A549 (cell line): Measurements from ENCODE around the gene DBH.

ENCODE experiments used
- BHLHE40 ChIP-seq: IDR thresholded peaks from 2 replicates; pipeline ENCODE4 v1.6.1; 2012; ENCODE audit warnings: low read depth, low read length, inconsistent platforms
- CHD2 ChIP-seq: fragments of 150-350 bp; IDR thresholded peaks from 2 replicates; pipeline ENCODE4 v1.6.1; 2014; ENCODE audit warnings: low read length; ENCODE audit not compliant: partially characterized antibody
- ESRRA ChIP-seq: fragments of 150-350 bp; IDR thresholded peaks from 2 replicates; pipeline ENCODE4 v1.6.1; 2014; ENCODE audit warnings: mild to moderate bottlenecking, low read length, borderline replicate concordance
- HDAC2 ChIP-seq: fragments of 200-600 bp; sonication (generic); IDR thresholded peaks from 2 replicates; pipeline ENCODE4 v1.6.1; 2016
- HOXB13 ChIP-seq: fragments of 250-450 bp; sonication (Bioruptor Pico); IDR thresholded peaks from 2 replicates; pipeline ENCODE4 v1.5.0; 2020; ENCODE audit warnings: low read depth, mild to moderate bottlenecking, moderate library complexity
- HOXB5 ChIP-seq: fragments of 250-450 bp; sonication (Bioruptor Pico); IDR thresholded peaks from 2 replicates; pipeline ENCODE4 v1.5.0; 2020; ENCODE audit warnings: mild to moderate bottlenecking, moderate library complexity
- JUNB ChIP-seq: fragments of >200 bp; sonication (Bioruptor Twin); formaldehyde crosslinking; IDR thresholded peaks from 2 replicates; pipeline ENCODE4 v1.6.1; 2016
- KDM1A ChIP-seq: fragments of 200-600 bp; sonication (generic); IDR thresholded peaks from 2 replicates; pipeline ENCODE4 v1.6.1; 2016; ENCODE audit warnings: low read depth, mild to moderate bottlenecking
- POLR2A ChIP-seq: IDR thresholded peaks from 2 replicates; pipeline ENCODE4 v1.6.1; 2012; ENCODE audit warnings: mild to moderate bottlenecking, low read length
- SMC3 ChIP-seq: fragments of >200 bp; sonication (Bioruptor Twin); formaldehyde crosslinking; IDR thresholded peaks from 3 replicates; pipeline ENCODE4 v1.6.1; 2018; ENCODE audit warnings: inconsistent platforms
- USF2 ChIP-seq: fragments of 450-650 bp; IDR thresholded peaks from 2 replicates; pipeline ENCODE4 v1.6.1; 2014; ENCODE audit warnings: antibody characterized with exemption
- TF ChIP-seq, protein P1 (sequence below): fragments of >200 bp; sonication (Bioruptor Twin); formaldehyde crosslinking; IDR thresholded peaks from 3 replicates; pipeline ENCODE4 v1.5.1; 2016

GRCh38 chr9:133708246-133709014, 72.3 kb downstream of the DBH start:
- TF ChIP-seq, protein P1, sequence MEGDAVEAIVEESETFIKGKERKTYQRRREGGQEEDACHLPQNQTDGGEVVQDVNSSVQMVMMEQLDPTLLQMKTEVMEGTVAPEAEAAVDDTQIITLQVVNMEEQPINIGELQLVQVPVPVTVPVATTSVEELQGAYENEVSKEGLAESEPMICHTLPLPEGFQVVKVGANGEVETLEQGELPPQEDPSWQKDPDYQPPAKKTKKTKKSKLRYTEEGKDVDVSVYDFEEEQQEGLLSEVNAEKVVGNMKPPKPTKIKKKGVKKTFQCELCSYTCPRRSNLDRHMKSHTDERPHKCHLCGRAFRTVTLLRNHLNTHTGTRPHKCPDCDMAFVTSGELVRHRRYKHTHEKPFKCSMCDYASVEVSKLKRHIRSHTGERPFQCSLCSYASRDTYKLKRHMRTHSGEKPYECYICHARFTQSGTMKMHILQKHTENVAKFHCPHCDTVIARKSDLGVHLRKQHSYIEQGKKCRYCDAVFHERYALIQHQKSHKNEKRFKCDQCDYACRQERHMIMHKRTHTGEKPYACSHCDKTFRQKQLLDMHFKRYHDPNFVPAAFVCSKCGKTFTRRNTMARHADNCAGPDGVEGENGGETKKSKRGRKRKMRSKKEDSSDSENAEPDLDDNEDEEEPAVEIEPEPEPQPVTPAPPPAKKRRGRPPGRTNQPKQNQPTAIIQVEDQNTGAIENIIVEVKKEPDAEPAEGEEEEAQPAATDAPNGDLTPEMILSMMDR = no peak
- TF ChIP-seq KDM1A (no peak), POLR2A (no peak), JUNB (no peak), HOXB13 (no peak), HDAC2 (no peak), CHD2 (no peak), USF2 (no peak), SMC3 (no peak), BHLHE40 (no peak), HOXB5 (CRISPR knock-in tag) (no peak), ESRRA (no peak)
